Activated naive CD8-positive, alpha-beta T cell treated with anti-CD3 and anti-CD28 coated beads, Interleukin-2, amount 10 ng/mL, durations not matched to agents 7 days and 5 days (primary cell): Measurements from ENCODE around the gene CLDN22. TPM values are rescaled to one million over a fixed set of nuclear protein-coding genes. Genes with fewer than 3 reads are reported as not detected.

Experiments used
- ATAC-seq: fragments of 150-1000 bp; cut with Tn5 transposase; one replicate; pipeline ENCODE4 v1.10.0; 2021; ENCODE audit warnings: low read depth, moderate library complexity
- POLR2A ChIA-PET: fragments of 350-600 bp; sonication (Branson Sonifier 250); formaldehyde crosslinking; loops from one replicate; lab custom pipeline; 2021; ENCODE audit warnings: antibody characterized with exemption; lab: Charles Lee
- DNase-seq: peaks from one replicate; pipeline ENCODE4 v3.0.0; 2021
- H3K27ac Mint-ChIP-seq: one replicate; pipeline ENCODE4 v1.8.0; 2022; ENCODE audit warnings: mild to moderate bottlenecking, mixed read lengths
- H3K27me3 Mint-ChIP-seq: one replicate; pipeline ENCODE4 v1.8.0; 2022; ENCODE audit warnings: mild to moderate bottlenecking, moderate library complexity, mixed read lengths
- H3K36me3 Mint-ChIP-seq: one replicate; pipeline ENCODE4 v1.8.0; 2021; ENCODE audit warnings: mild to moderate bottlenecking, mixed read lengths
- H3K4me1 Mint-ChIP-seq: one replicate; pipeline ENCODE4 v1.8.0; 2021; ENCODE audit warnings: mixed read lengths
- H3K4me3 Mint-ChIP-seq: one replicate; pipeline ENCODE4 v1.8.0; 2022; ENCODE audit warnings: mild to moderate bottlenecking, moderate library complexity, mixed read lengths
- H3K9me3 Mint-ChIP-seq: one replicate; pipeline ENCODE4 v1.8.0; 2021; ENCODE audit warnings: mixed read lengths
- total RNA-seq, 2 experiments: library from RNA; stranded (reverse); gene quantifications; one replicate each; pipeline ENCODE4 v1.2.3, GENCODE V29; 2021

Gene CLDN22
- total RNA-seq, 2 experiments from 2014 or later, result not detected

- Mint-ChIP-seq H3K36me3 (no peaks in the 10 kb centered on the region), H3K4me3 (no peak overlapping the region), H3K4me1 (peaks cover 4% of the 10 kb centered on the region), H3K27me3 (peaks cover 8% of the 10 kb centered on the region), H3K9me3 (no peaks in the 10 kb centered on the region), H3K27ac (no peak overlapping the region)
- ATAC-seq (no peak), DNase-seq (no peak)
- POLR2A ChIA-PET, result no interaction called here
These were observed 20.0 kb downstream of the CLDN22 start for GRCh38 chr4:183300070-183300469.

DNA sequence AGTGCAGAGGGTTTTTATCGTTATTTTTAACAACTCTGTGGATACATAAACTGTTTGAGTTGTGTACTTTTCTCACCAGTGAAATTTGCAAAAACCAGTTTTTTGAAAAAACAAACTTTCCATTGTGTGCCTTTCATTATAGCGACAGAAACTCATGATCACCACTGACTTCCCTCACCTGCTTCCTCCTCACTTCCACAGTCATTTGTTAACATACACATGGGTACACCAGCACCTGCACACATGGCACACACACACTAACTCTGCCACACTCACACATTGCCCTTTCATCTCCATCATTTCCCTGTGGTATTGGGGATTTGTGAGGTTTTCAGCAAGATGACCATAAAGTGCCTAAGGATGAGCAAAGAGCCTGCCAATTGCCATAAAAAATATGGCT lies 20.6 kb downstream of the CLDN22 start:
- H3K27ac Mint-ChIP-seq, result no peak overlapping the region
- POLR2A ChIA-PET, result no interaction called here
- DNase-seq (no peak), ATAC-seq (no peak)
- H3K4me1 Mint-ChIP-seq, result peaks cover 4% of the 10 kb centered on the region
- H3K36me3 Mint-ChIP-seq, result no peaks in the 10 kb centered on the region
- H3K27me3 Mint-ChIP-seq, result peaks cover 8% of the 10 kb centered on the region
- H3K9me3 Mint-ChIP-seq, result no peaks in the 10 kb centered on the region
- no peak overlapping the region for H3K4me3 Mint-ChIP-seq

DNA sequence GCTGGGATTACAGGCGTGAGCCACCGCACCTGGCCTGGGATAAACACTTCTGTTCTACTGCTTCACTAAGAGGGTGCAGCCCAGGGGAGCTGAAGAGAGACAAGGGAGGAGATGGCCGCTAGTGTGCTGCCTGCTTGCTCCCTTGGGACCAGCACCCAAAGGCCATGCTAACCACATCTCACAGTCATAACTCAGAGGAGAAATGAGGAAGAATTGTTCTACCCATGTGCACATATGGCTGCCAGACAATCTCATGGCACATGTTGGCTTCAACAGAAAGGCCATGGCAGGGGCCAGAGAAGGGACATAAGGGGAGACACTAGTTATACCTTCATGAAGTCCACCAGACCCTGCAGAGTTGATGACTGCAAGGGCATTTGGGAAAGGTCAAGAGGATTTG lies 22.4 kb downstream of the CLDN22 start:
- ATAC-seq, result no peak
- Mint-ChIP-seq H3K9me3 (no peaks in the 10 kb centered on the region), H3K27ac (no peak overlapping the region), H3K4me1 (peaks cover 4% of the 10 kb centered on the region), H3K27me3 (peaks cover 12% of the 10 kb centered on the region), H3K36me3 (no peaks in the 10 kb centered on the region), H3K4me3 (no peak overlapping the region)
- no peak for DNase-seq
- POLR2A ChIA-PET, result no interaction called here

DNA sequence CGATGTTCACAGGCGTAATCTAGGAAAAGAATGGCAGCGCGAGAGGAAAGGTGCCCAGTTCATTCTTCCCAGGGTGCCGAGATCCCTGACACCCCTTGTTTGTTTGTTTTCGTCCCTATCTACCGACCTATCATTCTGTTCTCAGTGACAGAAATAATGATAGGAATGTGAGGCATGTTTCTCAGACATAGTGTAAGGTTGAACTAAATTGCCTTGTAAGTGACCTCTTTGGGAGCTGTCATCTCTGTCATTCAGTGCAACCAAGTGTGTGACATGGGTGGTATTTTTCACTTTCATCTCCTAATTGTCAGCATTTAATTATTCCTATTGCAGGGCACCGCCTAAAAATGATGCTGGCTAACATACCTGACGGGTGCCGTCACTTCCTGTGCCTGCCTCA lies 24.4 kb downstream of the CLDN22 start:
- DNase-seq (no peak), ATAC-seq (no peak)
- POLR2A ChIA-PET, result no interaction called here

GRCh38 chr4:183291070-183291469 lies 29.0 kb downstream of the CLDN22 start:
- ATAC-seq (no peak), DNase-seq (no peak)
- H3K27ac Mint-ChIP-seq, result no peak overlapping the region
- no peak overlapping the region for H3K4me3 Mint-ChIP-seq
- no peaks in the 10 kb centered on the region for H3K9me3 Mint-ChIP-seq
- peaks cover 1% of the 10 kb centered on the region for H3K4me1 Mint-ChIP-seq
- H3K36me3 Mint-ChIP-seq, result no peaks in the 10 kb centered on the region
- POLR2A ChIA-PET, result interaction anchor here (0.7 kb wide), 1 partner anchor 1233 kb away, joined by 5 read pairs; no protein-coding TSS in a partner anchor
- peaks cover 10% of the 10 kb centered on the region for H3K27me3 Mint-ChIP-seq

More for the DNA sequence above, 24.4 kb downstream of the CLDN22 start:
- Mint-ChIP-seq H3K4me3 (no peak overlapping the region), H3K4me1 (peaks cover 4% of the 10 kb centered on the region), H3K27ac (no peak overlapping the region), H3K27me3 (peaks cover 14% of the 10 kb centered on the region), H3K36me3 (no peaks in the 10 kb centered on the region), H3K9me3 (no peaks in the 10 kb centered on the region)

DNA sequence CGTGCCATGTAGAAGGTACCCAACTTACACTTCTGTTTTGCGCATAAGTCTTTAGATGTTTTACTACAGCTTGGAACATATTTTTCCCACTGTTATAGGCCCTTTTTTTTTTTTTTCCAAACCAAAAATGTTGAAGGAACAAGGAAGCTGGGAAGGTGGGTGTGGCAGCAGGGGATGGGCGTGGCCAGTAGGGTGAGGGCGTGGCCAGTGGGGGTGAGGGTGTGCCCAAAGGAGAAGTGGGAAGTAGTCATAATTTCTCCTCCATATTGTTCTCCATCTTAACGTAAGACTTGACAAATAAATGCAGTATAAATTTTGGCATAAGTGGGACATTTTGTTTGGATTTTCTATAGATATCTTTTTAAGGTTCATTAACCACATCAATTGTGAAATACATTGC lies 30.4 kb downstream of the CLDN22 start:
- Mint-ChIP-seq H3K27ac (no peak overlapping the region), H3K4me3 (no peak overlapping the region), H3K9me3 (no peaks in the 10 kb centered on the region), H3K27me3 (peaks cover 10% of the 10 kb centered on the region), H3K36me3 (no peaks in the 10 kb centered on the region), H3K4me1 (peaks cover 1% of the 10 kb centered on the region)
- DNase-seq (no peak), ATAC-seq (no peak)
- POLR2A ChIA-PET, result no interaction called here

- Mint-ChIP-seq H3K4me1 (peaks cover 1% of the 10 kb centered on the region), H3K27ac (no peak overlapping the region), H3K9me3 (no peaks in the 10 kb centered on the region), H3K27me3 (peaks cover 6% of the 10 kb centered on the region), H3K36me3 (no peaks in the 10 kb centered on the region), H3K4me3 (no peak overlapping the region)
- POLR2A ChIA-PET, result no interaction called here
- ATAC-seq, result no peak
- no peak for DNase-seq
These were observed 31.1 kb downstream of the CLDN22 start for GRCh38 chr4:183288955-183289354.

- DNase-seq, result no peak
- peaks cover 6% of the 10 kb centered on the region for H3K27me3 Mint-ChIP-seq
- no peak for ATAC-seq
- H3K4me1 Mint-ChIP-seq, result peaks cover 1% of the 10 kb centered on the region
- no peaks in the 10 kb centered on the region for H3K36me3 Mint-ChIP-seq
- H3K4me3 Mint-ChIP-seq, result no peak overlapping the region
- no peaks in the 10 kb centered on the region for H3K9me3 Mint-ChIP-seq
- POLR2A ChIA-PET, result no interaction called here
- H3K27ac Mint-ChIP-seq, result no peak overlapping the region
These were observed 32.4 kb downstream of the CLDN22 start for GRCh38 chr4:183287677-183288076.

DNA sequence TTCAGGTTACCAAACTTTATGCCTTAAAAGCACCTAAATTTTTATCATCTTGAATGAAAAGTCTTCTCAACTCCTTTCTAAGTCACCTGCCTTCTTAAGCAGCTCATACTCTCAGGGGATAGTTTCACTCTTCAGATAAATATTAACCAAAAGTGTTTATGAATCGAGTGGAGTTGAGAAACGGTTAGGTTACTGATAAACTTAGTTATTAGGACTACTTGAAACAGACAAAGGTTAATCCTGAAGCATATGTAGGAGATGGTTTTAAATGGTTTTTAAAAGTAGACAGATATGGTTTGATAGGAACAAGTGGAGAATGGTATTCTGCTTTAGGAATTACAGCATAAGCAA lies 32.8 kb downstream of the CLDN22 start:
- DNase-seq, result no peak
- H3K27ac Mint-ChIP-seq, result no peak overlapping the region
- no peak overlapping the region for H3K4me3 Mint-ChIP-seq
- H3K27me3 Mint-ChIP-seq, result peaks cover 4% of the 10 kb centered on the region
- H3K4me1 Mint-ChIP-seq, result peaks cover 1% of the 10 kb centered on the region
- H3K9me3 Mint-ChIP-seq, result no peaks in the 10 kb centered on the region
- POLR2A ChIA-PET, result no interaction called here
- no peaks in the 10 kb centered on the region for H3K36me3 Mint-ChIP-seq
- ATAC-seq, result no peak

GRCh38 chr4:183286590-183287308 lies 33.3 kb downstream of the CLDN22 start:
- no peak for ATAC-seq

GRCh38 chr4:183285886-183286285 lies 34.2 kb downstream of the CLDN22 start:
- ATAC-seq (no peak), DNase-seq (no peak)
- H3K27ac Mint-ChIP-seq, result no peak overlapping the region
- peaks cover 1% of the 10 kb centered on the region for H3K4me1 Mint-ChIP-seq
- no peaks in the 10 kb centered on the region for H3K9me3 Mint-ChIP-seq
- no peak overlapping the region for H3K4me3 Mint-ChIP-seq
- peaks cover 2% of the 10 kb centered on the region for H3K27me3 Mint-ChIP-seq
- no peaks in the 10 kb centered on the region for H3K36me3 Mint-ChIP-seq
- POLR2A ChIA-PET, result no interaction called here

More at GRCh38 chr4:183286590-183287308, 33.3 kb downstream of the CLDN22 start:
- no peak for DNase-seq
- POLR2A ChIA-PET, result no interaction called here
- H3K27me3 Mint-ChIP-seq, result peaks cover 4% of the 10 kb centered on the region
- no peaks in the 10 kb centered on the region for H3K36me3 Mint-ChIP-seq
- H3K27ac Mint-ChIP-seq, result no peak overlapping the region
- H3K4me3 Mint-ChIP-seq, result no peak overlapping the region
- H3K4me1 Mint-ChIP-seq, result peaks cover 1% of the 10 kb centered on the region
- no peaks in the 10 kb centered on the region for H3K9me3 Mint-ChIP-seq

DNA sequence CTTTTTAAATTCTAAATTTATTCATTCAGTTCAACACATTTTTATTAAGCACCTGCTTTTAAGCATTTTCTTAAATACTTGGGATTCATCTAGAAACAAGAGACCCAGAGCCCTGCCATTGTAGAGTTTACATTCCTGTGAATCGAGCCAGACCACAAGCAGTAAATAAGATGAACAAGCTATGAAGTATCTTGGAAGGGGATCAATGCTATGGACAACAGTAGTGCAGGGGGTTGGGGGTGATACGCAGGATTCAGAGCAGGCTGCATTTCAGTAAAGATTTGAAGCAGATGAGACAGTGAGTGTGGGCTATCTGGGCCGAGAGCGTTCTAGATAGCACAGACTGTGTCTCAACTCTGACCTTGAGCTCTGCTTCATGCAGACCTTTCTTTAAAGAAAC lies 35.1 kb downstream of the CLDN22 start:
- H3K9me3 Mint-ChIP-seq, result no peaks in the 10 kb centered on the region
- peaks cover 2% of the 10 kb centered on the region for H3K27me3 Mint-ChIP-seq
- H3K4me3 Mint-ChIP-seq, result no peak overlapping the region
- H3K36me3 Mint-ChIP-seq, result no peaks in the 10 kb centered on the region
- peaks cover 1% of the 10 kb centered on the region for H3K4me1 Mint-ChIP-seq
- DNase-seq (no peak), ATAC-seq (no peak)
- POLR2A ChIA-PET, result no interaction called here
- no peak overlapping the region for H3K27ac Mint-ChIP-seq

DNA sequence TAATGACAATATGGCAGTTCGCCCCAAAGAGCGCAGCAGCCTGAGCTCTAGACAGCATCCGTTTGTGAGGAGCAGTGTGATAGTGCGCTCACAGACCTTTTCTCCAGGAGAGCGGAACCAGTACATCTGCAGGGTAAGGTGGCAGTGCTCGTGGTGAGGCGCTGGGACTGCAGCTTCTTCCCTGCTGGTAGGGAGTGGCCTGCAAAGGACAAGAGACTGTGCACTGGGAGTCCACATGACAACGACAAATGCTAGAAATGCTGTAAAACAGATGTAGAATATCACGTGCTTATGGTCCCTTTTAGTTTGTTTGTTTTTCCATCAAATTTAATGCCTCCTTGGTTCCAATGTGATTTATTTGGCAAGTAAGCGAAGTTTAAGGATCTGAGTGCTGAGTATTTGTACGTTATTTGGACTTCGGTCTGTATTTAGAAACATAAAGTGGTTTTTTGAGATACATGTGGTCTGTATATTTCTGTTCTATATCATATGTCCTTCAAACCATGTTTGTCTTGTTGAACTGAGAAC lies 35.8 kb downstream of the CLDN22 start:
- ATAC-seq (no peak), DNase-seq (no peak)
- POLR2A ChIA-PET, result interaction anchor here (1.1 kb wide), 1 partner anchor 18 kb away, joined by 3 read pairs; no protein-coding TSS in a partner anchor
- no peak overlapping the region for H3K27ac Mint-ChIP-seq
- H3K27me3 Mint-ChIP-seq, result peaks cover 2% of the 10 kb centered on the region
- H3K4me1 Mint-ChIP-seq, result peaks cover 1% of the 10 kb centered on the region
- no peaks in the 10 kb centered on the region for H3K36me3 Mint-ChIP-seq
- H3K9me3 Mint-ChIP-seq, result no peaks in the 10 kb centered on the region
- no peak overlapping the region for H3K4me3 Mint-ChIP-seq

GRCh38 chr4:183276106-183276505 lies 44.0 kb downstream of the CLDN22 start:
- no peaks in the 10 kb centered on the region for H3K27me3 Mint-ChIP-seq

More at GRCh38 chr4:183276106-183276505, 44.0 kb downstream of the CLDN22 start:
- Mint-ChIP-seq H3K4me1 (no peaks in the 10 kb centered on the region), H3K4me3 (no peak overlapping the region), H3K9me3 (peaks cover 1% of the 10 kb centered on the region), H3K27ac (no peak overlapping the region), H3K36me3 (no peaks in the 10 kb centered on the region)
- DNase-seq, result no peak
- POLR2A ChIA-PET, result no interaction called here
- ATAC-seq, result no peak
